RPMI7951 (cell line): ENCODE results near the gene SKIC2. TPM values are rescaled to one million over a fixed set of nuclear protein-coding genes. Genes with fewer than 3 reads are reported as not detected.
"Not testable (repeated sequence)": the region's sequence is repeated elsewhere in the genome, so short reads cannot be mapped to it uniquely, and the experiment has no call there.

Source experiments
- DNase-seq: peaks from one replicate; pipeline ENCODE4 v3.0.0-alpha.2; 2012; ENCODE audit warnings: low read depth
- total RNA-seq: library from RNA; depleted of rRNA; stranded (reverse); fragments of >200 nt; shearing (Covaris generic); gene quantifications from 2 replicates; pipeline ENCODE4 v1.2.3, GENCODE V29; 2014; rRNA removed

Gene SKIC2
- 30.4 and 36.5 TPM in 2 replicates for total RNA-seq

GRCh38 chr6:31958741-31959739 is at the start of gene SKIC2, which contains the start of gene NELFE:
TSS of gene SKIC2 (plus strand) at chr6:31959175. CDS start at chr6:31959193, 18 bp downstream.
TSS of gene NELFE (minus strand) at chr6:31958971. CDS start at chr6:31958446, 525 bp downstream.
- DNase-seq, result peak; percentile 98

- not testable (repeated sequence) for DNase-seq
These were observed 49.7 kb upstream of the SKIC2 start for GRCh38 chr6:31909298-31909697.

GRCh38 chr6:31911826-31912585 is 47.0 kb upstream of the SKIC2 start:
- no peak for DNase-seq

DNA sequence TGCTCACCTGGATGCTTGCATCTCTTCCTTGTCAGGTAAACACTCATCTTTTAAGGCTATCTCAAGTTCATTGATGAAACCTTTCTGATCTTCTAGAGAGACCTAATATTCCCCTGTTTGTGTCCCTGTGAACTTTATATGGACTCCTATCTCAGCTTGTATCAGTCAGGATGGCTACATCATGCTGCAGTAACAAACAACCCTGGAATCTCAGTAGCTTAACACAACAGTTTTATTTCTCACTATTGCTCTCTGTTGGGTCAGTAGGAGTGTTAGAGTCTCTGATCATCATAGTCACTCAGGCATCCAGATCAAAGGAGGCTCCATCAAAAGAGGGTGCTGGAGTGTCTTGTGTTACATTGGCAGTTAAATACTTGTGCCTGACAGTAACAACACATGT is 43.6 kb upstream of the SKIC2 start:
- DNase-seq, result no peak

- DNase-seq, result no peak
These were observed 43.2 kb upstream of the SKIC2 start for GRCh38 chr6:31915756-31916155.

DNA sequence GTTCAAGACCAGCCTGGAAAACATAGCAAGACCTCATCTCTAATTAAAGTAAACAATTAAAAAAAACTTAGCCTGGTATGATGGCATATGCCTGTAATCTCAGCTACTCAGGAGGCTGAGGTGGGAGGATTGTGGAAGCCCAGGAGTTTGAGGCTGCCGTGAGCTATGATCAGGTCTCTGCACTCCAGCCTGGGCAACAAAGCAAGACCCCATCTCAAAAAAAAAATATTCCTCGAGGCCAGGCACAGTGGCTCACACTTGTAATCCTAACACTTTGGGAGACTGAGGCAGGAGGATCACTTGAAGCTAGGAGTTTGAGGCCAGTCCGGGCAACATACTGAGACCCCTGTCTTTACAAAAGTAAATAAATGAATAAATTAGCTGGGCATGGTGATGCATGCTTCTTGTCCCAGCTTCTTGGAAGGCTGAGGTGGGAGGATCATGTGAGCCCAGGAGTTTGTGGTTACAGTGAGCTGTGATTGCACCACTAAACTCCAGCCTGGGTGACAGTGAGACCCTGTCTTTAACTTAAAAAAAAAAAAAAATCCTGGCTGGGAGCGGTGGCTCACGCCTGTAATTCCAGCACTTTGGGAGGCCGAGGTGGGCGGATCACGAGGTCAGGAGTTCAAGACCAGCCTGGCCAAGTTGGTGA is 40.8 kb upstream of the SKIC2 start:
- no peak for DNase-seq

- no peak for DNase-seq
These were observed 39.2 kb upstream of the SKIC2 start for GRCh38 chr6:31919624-31920303.

DNA sequence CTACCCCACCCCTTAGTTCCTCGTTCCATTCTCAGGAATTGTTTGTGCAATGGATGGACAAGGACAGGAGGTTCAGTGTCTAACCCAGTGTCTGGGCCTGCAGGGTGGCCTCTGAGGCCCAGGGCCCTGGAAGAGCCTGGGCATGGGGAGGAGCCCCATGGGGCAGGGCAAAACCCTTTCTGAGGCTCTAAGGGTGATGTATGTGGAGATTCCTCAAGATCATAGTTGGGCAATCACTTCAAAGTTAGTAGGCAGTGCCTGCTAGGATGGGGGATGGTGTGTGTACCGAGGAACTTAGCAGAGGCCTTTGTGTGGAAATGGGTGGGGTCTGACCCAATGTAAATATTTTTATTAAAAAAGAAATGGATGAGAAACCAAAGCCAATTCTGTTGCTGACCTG is 38.2 kb upstream of the SKIC2 start:
- DNase-seq, result no peak

DNA sequence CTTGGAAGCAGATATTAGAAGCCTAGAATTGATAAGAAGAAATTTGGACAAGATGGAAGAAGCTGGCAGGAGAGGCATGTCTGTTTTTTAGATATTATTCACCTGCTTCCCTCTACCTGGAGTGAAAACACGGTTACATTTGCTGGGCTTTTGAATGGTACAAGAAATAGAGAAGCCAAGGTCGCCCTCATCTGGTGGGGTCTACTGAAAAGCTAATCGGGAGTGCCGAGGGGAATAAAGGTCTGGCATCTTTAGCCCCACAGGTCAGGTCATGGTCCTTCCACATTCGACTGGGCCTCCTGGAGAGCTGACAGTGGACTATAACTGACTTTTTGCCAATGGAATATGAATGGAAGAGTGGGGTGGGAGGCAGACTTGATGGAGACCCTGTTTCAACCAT is 36.0 kb upstream of the SKIC2 start:
- DNase-seq, result no peak

- no peak for DNase-seq
These were observed 31.6 kb upstream of the SKIC2 start, which contains the start of gene C2 for GRCh38 chr6:31927242-31927862. TSS of gene C2 (plus strand) at chr6:31927717. CDS start at chr6:31927753, 36 bp downstream.

DNA sequence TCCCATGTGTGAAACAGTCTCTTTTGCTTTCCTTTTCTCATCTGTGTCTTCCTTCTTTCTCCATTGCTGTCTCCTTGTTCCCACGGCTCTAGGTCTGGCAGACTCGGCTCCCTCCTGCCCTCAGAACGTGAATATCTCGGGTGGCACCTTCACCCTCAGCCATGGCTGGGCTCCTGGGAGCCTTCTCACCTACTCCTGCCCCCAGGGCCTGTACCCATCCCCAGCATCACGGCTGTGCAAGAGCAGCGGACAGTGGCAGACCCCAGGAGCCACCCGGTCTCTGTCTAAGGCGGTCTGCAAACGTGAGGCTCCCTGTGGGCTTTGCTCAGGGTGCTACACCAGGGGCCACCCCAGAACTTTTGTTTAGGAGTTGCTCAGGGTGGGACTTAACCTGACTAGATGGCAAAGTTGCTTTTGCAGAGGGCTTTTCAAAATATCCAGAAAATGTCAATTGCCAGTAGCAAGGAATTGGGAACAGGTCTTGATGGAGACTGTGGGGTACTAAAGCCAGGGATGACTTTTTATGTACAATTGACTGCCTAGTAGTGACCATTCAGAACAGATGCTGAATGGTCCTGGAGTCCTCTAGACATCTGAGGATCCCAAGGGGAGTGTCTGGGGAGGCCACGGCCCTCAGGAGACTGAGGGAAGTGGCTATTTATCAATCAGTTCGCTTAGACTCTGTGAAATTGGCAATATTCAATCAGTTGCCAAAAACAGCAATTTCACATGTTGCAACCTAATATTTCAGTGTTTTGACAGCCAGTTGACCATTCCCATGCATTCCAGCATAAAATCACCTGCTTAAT is 30.9 kb upstream of the SKIC2 start:
- DNase-seq, result no peak

DNA sequence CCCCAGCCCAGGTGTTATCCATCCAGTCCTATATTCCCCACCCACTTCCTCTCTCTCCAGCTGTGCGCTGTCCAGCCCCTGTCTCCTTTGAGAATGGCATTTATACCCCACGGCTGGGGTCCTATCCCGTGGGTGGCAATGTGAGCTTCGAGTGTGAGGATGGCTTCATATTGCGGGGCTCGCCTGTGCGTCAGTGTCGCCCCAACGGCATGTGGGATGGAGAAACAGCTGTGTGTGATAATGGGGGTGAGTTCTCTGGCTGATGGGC is 30.4 kb upstream of the SKIC2 start:
- DNase-seq, result no peak

DNA sequence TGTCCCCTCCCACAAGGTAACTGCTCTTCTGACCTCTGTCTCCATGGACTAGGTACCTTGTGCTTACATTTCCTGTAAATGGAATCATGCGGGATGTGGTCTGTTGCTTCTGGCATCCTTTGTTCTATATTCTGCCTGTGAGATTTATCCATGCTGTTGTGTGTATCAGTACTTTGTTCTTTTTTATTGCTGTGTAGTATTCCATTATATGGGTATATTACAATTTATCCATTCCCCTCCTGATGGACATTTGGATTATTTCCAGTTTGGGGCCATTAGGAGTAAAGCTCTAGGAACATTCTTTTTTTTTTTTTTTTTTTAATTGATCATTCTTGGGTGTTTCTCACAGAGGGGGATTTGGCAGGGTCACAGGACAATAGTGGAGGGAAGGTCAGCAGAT is 28.0 kb upstream of the SKIC2 start:
- no peak for DNase-seq

DNA sequence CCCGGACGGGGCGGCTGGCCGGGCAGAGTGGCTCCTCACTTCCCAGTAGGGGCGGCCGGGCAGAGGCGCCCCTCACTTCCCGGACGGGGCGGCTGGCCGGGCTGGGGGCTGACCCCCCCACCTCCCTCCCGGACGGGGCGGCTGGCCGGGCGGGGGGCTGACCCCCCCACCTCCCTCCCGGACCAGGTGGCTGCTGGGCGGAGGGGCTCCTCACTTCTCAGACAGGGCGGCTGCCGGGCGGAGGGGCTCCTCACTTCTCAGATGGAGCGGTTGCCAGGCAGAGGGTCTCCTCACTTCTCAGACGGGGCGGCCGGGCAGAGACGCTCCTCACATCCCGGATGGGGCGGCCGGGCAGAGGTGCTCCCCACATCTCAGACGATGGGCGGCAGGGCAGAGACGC is 26.8 kb upstream of the SKIC2 start:
- not testable (repeated sequence) for DNase-seq

GRCh38 chr6:31933537-31933936 is 25.4 kb upstream of the SKIC2 start:
- DNase-seq, result no peak

- no peak for DNase-seq
These were observed 24.0 kb upstream of the SKIC2 start for GRCh38 chr6:31935021-31935420.

DNA sequence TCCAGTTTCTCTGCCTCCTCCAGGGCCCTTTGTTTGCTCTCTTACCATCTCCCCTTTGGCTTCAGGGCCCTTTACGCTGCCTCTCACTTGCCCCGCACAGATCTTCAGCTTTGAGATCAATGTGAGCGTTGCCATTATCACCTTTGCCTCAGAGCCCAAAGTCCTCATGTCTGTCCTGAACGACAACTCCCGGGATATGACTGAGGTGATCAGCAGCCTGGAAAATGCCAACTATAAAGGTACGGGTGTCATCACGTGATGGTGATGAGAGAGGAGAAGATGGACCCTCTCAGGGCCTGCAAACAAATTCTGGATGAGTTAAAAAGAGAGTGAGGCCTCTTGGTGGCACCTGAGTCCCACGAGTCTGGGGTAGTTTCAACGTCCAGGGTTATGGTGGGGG is 23.2 kb upstream of the SKIC2 start:
- no peak for DNase-seq

DNA sequence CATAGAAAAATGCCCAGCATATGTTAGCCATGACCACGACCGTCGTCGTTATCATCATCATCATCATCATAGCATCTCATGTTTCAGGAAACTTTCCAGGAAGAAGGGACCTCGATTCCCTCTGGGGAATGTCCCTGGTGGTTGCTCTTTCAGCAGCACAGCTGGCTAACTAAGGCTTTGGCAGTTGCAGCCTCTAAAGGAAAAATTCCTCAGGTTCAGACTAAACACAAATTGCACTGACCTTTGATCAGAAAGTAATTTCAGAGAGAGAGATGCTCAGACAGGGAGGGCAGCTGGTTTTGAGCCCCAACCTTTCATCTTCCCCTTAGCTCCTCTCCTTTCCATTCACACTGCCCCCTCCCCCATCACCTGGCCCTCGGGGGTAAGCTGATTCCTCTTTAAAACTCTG is 18.7 kb upstream of the SKIC2 start:
- peak; percentile 65 for DNase-seq

DNA sequence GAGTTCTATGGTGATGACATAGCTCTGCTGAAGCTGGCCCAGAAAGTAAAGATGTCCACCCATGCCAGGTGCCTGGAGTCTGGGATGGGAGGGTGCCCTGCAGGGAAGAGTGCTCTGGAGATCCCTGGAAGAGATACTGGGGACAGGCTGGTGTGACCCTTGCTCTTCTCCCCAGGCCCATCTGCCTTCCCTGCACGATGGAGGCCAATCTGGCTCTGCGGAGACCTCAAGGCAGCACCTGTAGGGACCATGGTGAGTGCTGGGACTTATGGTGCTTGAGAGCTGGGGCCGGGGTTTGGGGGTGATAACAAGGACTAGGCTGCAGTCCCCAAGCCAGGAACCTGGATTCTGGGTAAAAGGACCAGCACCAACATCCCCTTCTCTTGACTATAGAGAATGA is 15.2 kb upstream of the SKIC2 start:
- DNase-seq, result no peak

DNA sequence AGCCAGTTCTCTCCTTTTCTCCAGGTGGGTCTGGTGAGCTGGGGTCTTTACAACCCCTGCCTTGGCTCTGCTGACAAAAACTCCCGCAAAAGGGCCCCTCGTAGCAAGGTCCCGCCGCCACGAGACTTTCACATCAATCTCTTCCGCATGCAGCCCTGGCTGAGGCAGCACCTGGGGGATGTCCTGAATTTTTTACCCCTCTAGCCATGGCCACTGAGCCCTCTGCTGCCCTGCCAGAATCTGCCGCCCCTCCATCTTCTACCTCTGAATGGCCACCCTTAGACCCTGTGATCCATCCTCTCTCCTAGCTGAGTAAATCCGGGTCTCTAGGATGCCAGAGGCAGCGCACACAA is 13.8 kb upstream of the SKIC2 start:
- DNase-seq, result no peak
